Stomach (tissue), 4 donors: ENCODE measurements around the gene SMAD3.

Experiments
- EP300 ChIP-seq: sonication (generic); formaldehyde crosslinking; IDR thresholded peaks from one replicate; pipeline ENCODE4 v1.6.1; 2017; ENCODE audit warnings: antibody characterized with exemption
- POLR2A ChIP-seq, 4 donors: fragments of 450-650 bp; IDR thresholded peaks; one replicate each; pipeline ENCODE4 v1.6.1; 2016; ENCODE audit warnings: antibody characterized with exemption in 4 of 4, control low read depth in 2 of 4, mild to moderate bottlenecking in 1 of 4, moderate library complexity in 1 of 4
- TF ChIP-seq, protein P1 (sequence below), 7 experiments: fragments of 450-650 bp in 4 of 7; fragments of 200-600 bp in 3 of 7; sonication (generic) in 3 of 7; IDR thresholded peaks; one replicate each; pipeline ENCODE4 v1.5.1; 2016 to 2019; ENCODE audit warnings: antibody characterized with exemption in 7 of 7, control low read depth in 2 of 7, mild to moderate bottlenecking in 1 of 7

DNA sequence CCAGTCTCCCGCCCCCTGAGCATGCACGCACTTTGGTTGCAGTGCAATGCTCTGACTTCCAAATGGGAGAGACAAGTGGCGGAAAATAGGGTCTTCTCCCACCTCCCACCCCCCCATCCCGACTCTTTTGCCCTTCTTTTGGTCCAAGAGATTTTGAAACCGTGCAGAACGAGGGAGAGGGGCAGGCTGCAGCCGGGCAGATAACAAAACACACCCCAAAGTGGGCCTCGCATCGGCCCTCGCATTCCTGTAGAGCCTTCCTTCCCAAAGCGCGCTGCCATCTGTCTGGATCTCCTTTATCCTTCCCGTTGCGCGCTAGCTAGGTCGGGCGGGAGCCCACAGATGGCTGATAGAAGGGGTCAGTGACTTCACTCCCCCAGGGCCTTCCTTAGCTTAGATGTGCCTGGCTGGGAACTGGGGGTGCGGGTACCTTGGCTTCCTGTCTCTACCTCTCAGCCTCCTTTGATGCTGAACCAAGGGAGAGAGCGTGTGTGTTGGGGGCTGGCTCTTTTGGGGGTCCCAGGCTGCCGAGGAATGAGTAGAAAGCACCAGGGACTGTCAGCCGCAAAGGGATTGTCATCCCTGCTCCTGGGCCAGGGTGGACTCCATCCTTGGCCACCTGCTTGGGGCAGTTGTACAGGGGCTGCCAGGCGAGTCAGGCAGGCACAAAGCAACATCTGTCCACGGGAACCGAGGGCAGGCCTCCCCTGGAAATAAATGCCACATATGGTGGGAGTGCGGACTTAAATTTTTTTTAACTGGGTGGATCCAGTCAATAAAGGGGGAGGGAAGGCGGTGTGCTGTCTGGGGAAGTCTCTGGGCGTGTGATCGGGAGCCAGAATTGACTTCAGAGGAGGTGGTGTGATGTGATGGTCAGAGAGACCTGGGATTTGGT is 1.8 kb downstream of the SMAD3 start:
- TF ChIP-seq, protein P1, sequence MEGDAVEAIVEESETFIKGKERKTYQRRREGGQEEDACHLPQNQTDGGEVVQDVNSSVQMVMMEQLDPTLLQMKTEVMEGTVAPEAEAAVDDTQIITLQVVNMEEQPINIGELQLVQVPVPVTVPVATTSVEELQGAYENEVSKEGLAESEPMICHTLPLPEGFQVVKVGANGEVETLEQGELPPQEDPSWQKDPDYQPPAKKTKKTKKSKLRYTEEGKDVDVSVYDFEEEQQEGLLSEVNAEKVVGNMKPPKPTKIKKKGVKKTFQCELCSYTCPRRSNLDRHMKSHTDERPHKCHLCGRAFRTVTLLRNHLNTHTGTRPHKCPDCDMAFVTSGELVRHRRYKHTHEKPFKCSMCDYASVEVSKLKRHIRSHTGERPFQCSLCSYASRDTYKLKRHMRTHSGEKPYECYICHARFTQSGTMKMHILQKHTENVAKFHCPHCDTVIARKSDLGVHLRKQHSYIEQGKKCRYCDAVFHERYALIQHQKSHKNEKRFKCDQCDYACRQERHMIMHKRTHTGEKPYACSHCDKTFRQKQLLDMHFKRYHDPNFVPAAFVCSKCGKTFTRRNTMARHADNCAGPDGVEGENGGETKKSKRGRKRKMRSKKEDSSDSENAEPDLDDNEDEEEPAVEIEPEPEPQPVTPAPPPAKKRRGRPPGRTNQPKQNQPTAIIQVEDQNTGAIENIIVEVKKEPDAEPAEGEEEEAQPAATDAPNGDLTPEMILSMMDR (IDR thresholded peaks at IDR 0.05) = no peak
- TF ChIP-seq POLR2A (IDR thresholded peaks at IDR 0.05) (no peak), EP300 (no peak)
